OCI-LY7 (cell line): ENCODE results near the gene IQSEC2. TPM values are rescaled to one million over a fixed set of nuclear protein-coding genes. Genes with fewer than 3 reads are reported as not detected.
A peak's percentile ranks its signal among the peaks of the same experiment; 100 is the strongest.

Experiments
- Bru-seq: library from RNA; stranded (reverse); fragments of 400-500 nt; gene quantifications from one replicate; lab custom pipeline; 2021; lab: Mats Ljungman, UMichigan
- BruChase-seq, 2 experiments: library from RNA; stranded (reverse); fragments of 400-500 nt; gene quantifications; one replicate each; lab custom pipeline; 2021; lab: Mats Ljungman, UMichigan
- BruUV-seq: library from RNA; stranded (reverse); fragments of 400-500 nt; replicated peaks from 2 replicates; lab custom pipeline; 2021; lab: Mats Ljungman, UMichigan
- CTCF ChIA-PET: fragments of 300-600 bp; sonication (Branson Sonifier 250); formaldehyde crosslinking; loops from one replicate; lab custom pipeline; 2022; ENCODE audit warnings: antibody characterized with exemption; ENCODE audit not compliant: unreplicated experiment; lab: Charles Lee
- POLR2A ChIA-PET: fragments of 300-600 bp; sonication (Branson Sonifier 250); formaldehyde crosslinking; loops from one replicate; lab custom pipeline; 2022; ENCODE audit warnings: antibody characterized with exemption; lab: Charles Lee
- DNase-seq: peaks from one replicate; pipeline ENCODE4 v3.0.0-alpha.2; 2015; ENCODE audit warnings: low spot score
- H2AFZ ChIP-seq: fragments of 200-600 bp; sonication (generic), shearing (Covaris generic); 2 replicates; pipeline ENCODE4 v1.6.1; 2014; ENCODE audit warnings: mild to moderate bottlenecking, antibody characterized with exemption, low read length, moderate library complexity
- H3K27ac ChIP-seq: fragments of 200-600 bp; sonication (generic); 2 replicates; pipeline ENCODE4 v1.5.1; 2014; ENCODE audit warnings: mixed run types, low read depth, mild to moderate bottlenecking, moderate library complexity, low read length, inconsistent platforms; ENCODE audit not compliant: poor library complexity, severe bottlenecking
- H3K36me3 ChIP-seq: fragments of 200-600 bp; sonication (generic); 2 replicates; pipeline ENCODE4 v1.6.1; 2014; ENCODE audit warnings: mild to moderate bottlenecking, antibody characterized with exemption, low read length, moderate library complexity, mixed read lengths; ENCODE audit not compliant: insufficient read depth
- H3K4me1 ChIP-seq: fragments of 200-600 bp; sonication (generic); 2 replicates; pipeline ENCODE4 v1.5.1; 2014; ENCODE audit warnings: mild to moderate bottlenecking, low read length; ENCODE audit not compliant: insufficient read depth, poor library complexity, severe bottlenecking
- H3K4me2 ChIP-seq: fragments of 200-600 bp; sonication (generic); 2 replicates; pipeline ENCODE4 v1.6.1; 2014; ENCODE audit warnings: mild to moderate bottlenecking, low read length
- H3K4me3 ChIP-seq: fragments of 200-600 bp; sonication (generic); 2 replicates; pipeline ENCODE4 v1.5.1; 2014; ENCODE audit warnings: mild to moderate bottlenecking, low read depth, low read length; ENCODE audit not compliant: poor library complexity, severe bottlenecking
- H3K79me2 ChIP-seq: fragments of 200-600 bp; sonication (generic); 2 replicates; pipeline ENCODE4 v1.6.1; 2016; ENCODE audit warnings: low read depth, mild to moderate bottlenecking, low read length, moderate library complexity, mixed read lengths; ENCODE audit not compliant: insufficient read depth
- H3K9me2 ChIP-seq: fragments of 200-600 bp; sonication (generic); 2 replicates; pipeline ENCODE4 v1.6.1; 2016; ENCODE audit warnings: mild to moderate bottlenecking, low read length, mixed read lengths; ENCODE audit not compliant: insufficient read depth
- H3K9me3 ChIP-seq: fragments of 200-600 bp; sonication (generic); 2 replicates; pipeline ENCODE4 v1.6.1; 2014; ENCODE audit warnings: mild to moderate bottlenecking, mixed run types, low read length, mixed read lengths
- H4K20me1 ChIP-seq: fragments of 200-600 bp; sonication (generic); 2 replicates; pipeline ENCODE4 v1.6.1; 2014; ENCODE audit warnings: mild to moderate bottlenecking, antibody characterized with exemption, low read length, moderate library complexity, mixed read lengths; ENCODE audit not compliant: insufficient read depth
- CTCF ChIP-seq: fragments of 200-600 bp; sonication (generic); conservative IDR thresholded peaks from 2 replicates; pipeline ENCODE4 v1.5.1; 2014; ENCODE audit warnings: mild to moderate bottlenecking, antibody characterized with exemption, low read length, moderate library complexity, mixed read lengths
- EZH2phosphoT487 ChIP-seq: fragments of 200-600 bp; sonication (generic); IDR thresholded peaks from 2 replicates; pipeline ENCODE4 v1.6.1; 2018; ENCODE audit warnings: low read depth, borderline replicate concordance, mild to moderate bottlenecking, mixed run types, antibody characterized with exemption, low read length, moderate library complexity, mixed read lengths
- intact Hi-C: fragments of 100-400 bp; cut with micrococcal nuclease; formaldehyde crosslinking; loops from one replicate; pipeline ENCODE4 v1.10.0; 2022; ENCODE audit not compliant: unreplicated experiment
- long read RNA-seq: library from polyadenylated mRNA; stranded (forward); transcript quantifications from one replicate; pipeline ENCODE4 v2.0.0, GENCODE V29; 2022
- total RNA-seq, 2 experiments: library from RNA; depleted of rRNA in 1 of 2; stranded (reverse); fragments of >200 nt in 1 of 2; shearing (Covaris generic) in 1 of 2; gene quantifications; 2 replicates each; pipeline ENCODE4 v1.2.3, GENCODE V29; 2014 to 2022

IQSEC2 gene
- not detected in 2 replicates for total RNA-seq (2014; rRNA removed; shearing (Covaris generic))
- not detected in 2 replicates for total RNA-seq (2022)
- Bru-seq, nascent RNA, result percentile 5 among the genes with signal in this experiment
- BruChase-seq, experiment 1, labeled RNA remaining after a 6-hour chase, result not detected
- percentile 7 among the genes with signal in this experiment for BruChase-seq, experiment 2, labeled RNA remaining after a 2-hour chase
- long read RNA-seq, result 0 reads

GRCh38 chrX:53281321-53281822, at the start of gene IQSEC2:
TSS of gene IQSEC2 (minus strand) at chrX:53281584.
- CTCF ChIA-PET, result no interaction called here
- Histone ChIP-seq H3K36me3 (no peaks in the 10 kb centered on the region), H4K20me1 (no peaks in the 10 kb centered on the region), H3K4me3 (no peak within 1 kb of the TSS), H3K27ac (no peak within 1 kb of the TSS), H2AFZ (no peak within 1 kb of the TSS), H3K4me1 (no peaks in the 10 kb centered on the region), H3K4me2 (no peak within 1 kb of the TSS), H3K9me3 (no peaks in the 10 kb centered on the region), H3K79me2 (no peaks in the 10 kb centered on the region), H3K9me2 (no peaks in the 10 kb centered on the region)
- TF ChIP-seq EZH2phosphoT487, result no peak
- TF ChIP-seq CTCF, result no peak
- BruUV-seq, result no TSS peak
- POLR2A ChIA-PET, result no interaction called here
- intact Hi-C loops, result no loop called here
- DNase-seq, result no peak

GRCh38 chrX:53330331-53330730, 48.9 kb upstream of the IQSEC2 start:
- Histone ChIP-seq H3K79me2 (no peaks in the 10 kb centered on the region), H3K4me3 (no peak overlapping the region), H3K36me3 (no peaks in the 10 kb centered on the region), H3K27ac (no peak overlapping the region), H3K4me1 (no peaks in the 10 kb centered on the region), H3K9me2 (no peaks in the 10 kb centered on the region), H3K9me3 (no peaks in the 10 kb centered on the region), H2AFZ (no peak overlapping the region), H4K20me1 (no peaks in the 10 kb centered on the region), H3K4me2 (no peak overlapping the region)
- POLR2A ChIA-PET, result interaction anchor here (0.6 to 1.1 kb wide), 2 partner anchors 17 to 157 kb away, joined by 5 to 6 read pairs; no protein-coding TSS in a partner anchor
- no peak for DNase-seq
- no TSS peak for BruUV-seq
- TF ChIP-seq EZH2phosphoT487, result no peak
- TF ChIP-seq CTCF, result no peak
- intact Hi-C loops, result no loop called here
- CTCF ChIA-PET, result interaction anchor here (0.6 kb wide), 1 partner anchor 173 kb away, joined by 3 read pairs; no protein-coding TSS in a partner anchor

GRCh38 chrX:53324803-53325202, 43.4 kb upstream of the IQSEC2 start:
- no peak overlapping the region for H3K4me2 ChIP-seq
- no peaks in the 10 kb centered on the region for H3K9me3 ChIP-seq
- POLR2A ChIA-PET, result no interaction called here
- H2AFZ ChIP-seq, result no peak overlapping the region
- H3K9me2 ChIP-seq, result no peaks in the 10 kb centered on the region
- no peak for DNase-seq
- no peaks in the 10 kb centered on the region for H4K20me1 ChIP-seq
- H3K79me2 ChIP-seq, result no peaks in the 10 kb centered on the region
- intact Hi-C loops, result no loop called here
- H3K27ac ChIP-seq, result no peak overlapping the region
- H3K36me3 ChIP-seq, result no peaks in the 10 kb centered on the region
- CTCF ChIA-PET, result no interaction called here
- no peak for TF ChIP-seq EZH2phosphoT487
- TF ChIP-seq CTCF, result no peak
- no peak overlapping the region for H3K4me3 ChIP-seq
- H3K4me1 ChIP-seq, result no peaks in the 10 kb centered on the region
- no TSS peak for BruUV-seq
